ENCODE measurements around the gene ECE1.
"Not testable (repeated sequence)": the region's sequence is repeated elsewhere in the genome, so short reads cannot be mapped to it uniquely, and the experiment has no call there.

ECE1 gene

DNA sequence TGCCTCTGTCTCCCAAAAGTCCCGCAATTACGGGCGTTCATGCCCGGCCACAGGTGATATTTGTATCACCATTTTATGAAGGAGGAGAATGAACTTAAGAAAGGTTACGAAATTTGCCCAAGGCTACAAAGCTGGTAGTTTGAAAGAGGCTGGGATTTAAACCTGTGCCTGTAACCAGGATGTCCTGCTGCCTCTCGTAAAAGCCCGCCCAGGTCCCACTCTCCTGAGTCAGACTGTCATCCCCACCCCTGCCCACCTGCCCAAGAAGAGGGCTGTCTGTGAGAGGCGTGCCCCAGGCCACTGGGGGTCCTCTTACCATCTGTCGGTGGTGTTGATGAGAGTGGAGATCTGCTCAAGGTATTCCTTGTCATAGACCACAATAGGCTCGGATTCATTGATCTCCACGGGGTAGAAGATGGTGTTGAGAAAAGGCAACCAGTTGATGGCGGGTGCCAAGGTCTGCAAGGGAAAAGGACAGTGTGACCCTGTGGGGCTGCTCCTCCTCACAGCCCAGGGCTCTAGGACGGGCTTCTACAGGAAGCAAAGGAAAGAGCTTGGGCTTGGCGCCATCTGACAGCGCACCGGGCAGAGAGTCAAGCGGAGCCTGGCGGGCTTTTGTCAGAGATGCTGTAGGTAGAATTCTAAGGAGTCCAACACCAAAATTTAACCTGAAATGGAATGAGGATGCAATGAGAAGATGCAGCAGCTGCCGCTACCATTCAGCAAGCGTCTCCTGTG is 43.2 kb downstream of the ECE1 start:
- no peak for DNase-seq

DNA sequence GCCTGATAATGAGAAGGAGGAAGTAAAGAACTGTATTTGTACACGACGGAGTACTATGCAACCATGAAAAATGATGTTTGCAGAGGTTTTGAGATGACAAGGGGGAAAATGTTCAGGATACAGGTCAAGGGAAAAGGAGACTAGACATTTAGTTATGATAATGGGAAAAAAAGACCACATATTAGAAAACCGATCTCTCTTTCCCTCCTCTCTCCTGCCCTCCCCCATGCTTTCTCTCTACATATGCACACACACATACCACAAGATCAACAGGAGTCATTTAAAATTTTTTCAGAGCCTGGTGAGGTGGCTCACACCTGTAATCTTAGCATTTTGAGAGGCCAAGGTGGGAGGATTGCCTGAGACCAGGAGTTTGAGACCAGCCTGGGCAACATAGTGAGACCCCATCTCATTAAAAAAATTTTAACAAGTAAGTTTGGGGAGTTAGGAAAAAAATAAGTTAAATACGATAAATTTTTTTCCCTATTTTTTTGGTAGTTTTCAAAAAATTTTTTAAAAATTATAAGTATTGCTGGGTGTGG is 44.5 kb downstream of the ECE1 start:
- no peak for DNase-seq

DNA sequence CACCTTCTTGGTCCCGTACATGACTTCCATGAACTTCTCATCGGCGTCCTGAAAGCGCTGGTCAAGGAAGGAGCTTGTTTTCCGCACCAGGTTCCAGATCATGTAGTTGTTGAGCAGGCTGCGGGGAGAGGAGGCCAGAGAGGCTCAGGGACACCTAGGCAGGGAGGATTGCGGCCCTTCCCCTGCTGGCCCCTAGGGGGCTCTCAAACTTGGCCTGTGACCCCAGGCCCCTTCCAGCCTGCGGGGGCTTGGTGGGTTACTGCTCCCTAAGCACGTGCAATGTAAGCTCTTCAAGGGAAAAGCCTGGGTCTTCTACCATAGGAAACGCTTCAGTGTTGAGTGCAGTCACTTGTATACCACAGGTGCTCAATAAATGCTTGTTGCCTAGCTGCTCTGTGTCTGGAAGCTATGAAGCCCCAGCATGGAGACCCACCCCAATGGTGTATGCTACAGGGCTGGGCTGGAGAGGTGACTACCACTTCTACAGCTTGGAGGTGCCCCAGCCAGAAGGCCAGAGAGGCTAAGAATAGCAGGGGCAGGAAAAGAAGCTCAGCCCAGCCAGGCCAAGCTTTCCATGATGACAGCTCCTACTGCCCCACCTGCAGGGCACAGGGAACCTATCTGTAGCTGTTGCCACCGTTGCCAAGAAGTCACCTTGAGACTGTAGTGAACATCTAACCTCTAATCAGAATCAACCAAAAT is 45.1 kb downstream of the ECE1 start:
- no peak for DNase-seq

DNA sequence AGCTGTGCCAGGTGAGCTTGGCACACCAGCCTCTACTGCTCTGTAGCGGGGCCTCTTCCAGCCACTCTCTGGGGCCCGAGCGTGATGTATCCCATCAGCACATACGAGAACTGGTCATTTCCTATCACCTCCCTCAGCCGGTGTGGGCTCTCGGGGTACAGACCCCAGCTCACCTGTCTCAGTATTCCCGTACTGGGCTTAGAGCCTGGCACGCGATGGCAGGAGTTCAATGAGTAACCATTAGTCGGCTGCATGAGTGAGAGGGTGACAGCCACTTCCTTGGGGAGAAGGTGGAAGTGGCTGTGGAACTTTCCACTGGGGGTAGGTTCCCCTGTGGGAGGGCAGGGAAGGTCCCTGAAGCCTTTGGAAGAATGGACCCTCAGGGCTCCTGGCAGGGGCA is 46.1 kb downstream of the ECE1 start:
- DNase-seq, result no peak

- no peak for DNase-seq
Measured at GRCh38 chr1:21242846-21243245, 47.4 kb downstream of the ECE1 start.

GRCh38 chr1:21241771-21242581 is 48.3 kb downstream of the ECE1 start:
- DNase-seq, result no peak

DNA sequence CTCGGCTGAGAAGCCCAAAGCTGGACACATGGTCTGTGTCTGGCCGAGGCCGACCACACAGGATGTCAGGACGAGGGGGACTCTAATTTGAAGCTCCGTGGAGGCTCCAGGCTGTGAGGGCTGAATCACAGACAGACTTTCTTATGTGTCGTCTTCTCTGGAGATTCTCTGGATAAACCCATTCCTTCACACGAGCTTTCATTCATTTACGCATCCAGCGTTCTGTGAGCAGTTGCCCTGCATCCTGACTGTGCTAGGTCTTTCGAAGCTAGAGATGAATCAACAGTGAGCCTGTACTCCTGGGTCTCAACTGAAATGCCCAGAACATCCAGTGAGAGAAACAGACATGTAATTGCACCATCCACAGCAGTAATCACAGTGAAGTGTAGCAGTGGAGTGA is 49.6 kb downstream of the ECE1 start:
- no peak for DNase-seq

GRCh38 chr1:21239221-21239620 is 51.0 kb downstream of the ECE1 start:
- DNase-seq, result no peak

DNA sequence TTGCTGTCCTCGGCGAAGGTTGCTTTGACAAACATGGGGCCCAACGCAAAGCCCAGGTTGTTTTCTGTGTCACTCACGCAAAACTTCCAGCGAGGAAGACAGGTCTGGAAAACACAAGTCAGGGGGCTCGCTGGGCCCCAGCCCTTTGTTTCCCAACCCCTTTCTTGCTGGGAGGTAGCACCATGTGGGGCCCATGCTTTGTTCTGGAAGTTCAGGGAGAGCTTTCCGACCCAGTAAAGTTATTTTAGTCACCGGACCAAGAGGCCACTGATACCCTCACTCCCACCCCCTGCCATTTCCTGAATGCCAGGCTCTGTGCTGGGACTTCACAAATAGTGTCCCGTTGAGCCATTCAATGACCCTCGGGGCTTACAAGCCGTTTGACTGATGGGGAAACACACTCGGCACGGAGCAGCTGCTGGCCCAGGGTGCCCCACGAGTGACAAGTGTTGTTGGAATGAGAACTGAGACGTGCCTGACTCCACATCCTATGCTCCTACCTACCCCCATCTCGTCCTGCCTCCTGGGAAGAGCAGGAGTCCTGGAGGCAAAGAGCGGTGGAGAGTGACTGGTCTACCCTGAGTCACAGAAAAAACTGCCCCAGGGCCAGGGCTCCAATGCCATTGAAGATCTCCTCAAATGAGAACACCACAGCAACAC is 52.0 kb downstream of the ECE1 start:
- no peak for DNase-seq

GRCh38 chr1:21237446-21238088 is 52.7 kb downstream of the ECE1 start:
- no peak for DNase-seq

DNA sequence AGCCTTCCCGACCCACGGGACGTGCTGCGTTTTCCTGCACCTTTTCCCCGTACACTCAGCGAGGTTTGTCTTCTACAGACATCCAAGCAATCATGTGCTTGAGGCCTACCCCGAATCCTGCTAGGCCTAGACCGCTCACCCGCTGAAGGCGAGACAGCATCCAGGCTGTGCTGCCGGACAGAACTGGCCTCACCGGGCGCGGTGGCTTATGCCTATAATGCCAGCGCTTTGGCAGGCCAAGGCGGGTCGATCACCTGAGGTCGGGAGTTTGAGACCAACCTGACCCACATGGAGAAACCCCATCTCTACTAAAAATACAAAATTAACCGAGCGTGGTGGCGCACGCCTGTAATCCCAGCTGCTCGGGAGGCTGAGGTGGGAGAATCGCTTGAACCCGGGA is 54.1 kb downstream of the ECE1 start:
- no peak for DNase-seq

GRCh38 chr1:21234779-21235178 is 55.5 kb downstream of the ECE1 start:
- no peak for DNase-seq

GRCh38 chr1:21233490-21233889 is 56.8 kb downstream of the ECE1 start:
- no peak for DNase-seq

DNA sequence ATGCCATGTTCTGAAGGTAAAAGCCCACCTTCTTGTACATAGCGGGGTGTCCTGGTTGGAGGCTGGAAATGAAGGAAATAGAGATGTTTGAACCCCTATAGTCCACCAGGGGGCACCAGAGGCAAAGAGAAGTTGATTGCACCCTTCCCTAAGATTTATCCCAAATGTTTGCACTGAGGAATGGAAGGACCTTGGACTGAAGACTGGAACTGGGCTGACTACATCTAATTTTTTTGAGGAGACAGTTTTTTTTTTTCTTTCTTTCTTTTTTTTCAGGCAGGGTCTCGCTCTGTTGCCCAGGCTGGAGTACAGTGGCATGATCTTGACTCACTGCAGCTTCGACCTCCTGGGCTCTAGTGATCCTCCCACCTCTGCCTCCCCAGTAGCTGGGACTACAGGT is 58.2 kb downstream of the ECE1 start:
- peak; percentile 20 for DNase-seq

DNA sequence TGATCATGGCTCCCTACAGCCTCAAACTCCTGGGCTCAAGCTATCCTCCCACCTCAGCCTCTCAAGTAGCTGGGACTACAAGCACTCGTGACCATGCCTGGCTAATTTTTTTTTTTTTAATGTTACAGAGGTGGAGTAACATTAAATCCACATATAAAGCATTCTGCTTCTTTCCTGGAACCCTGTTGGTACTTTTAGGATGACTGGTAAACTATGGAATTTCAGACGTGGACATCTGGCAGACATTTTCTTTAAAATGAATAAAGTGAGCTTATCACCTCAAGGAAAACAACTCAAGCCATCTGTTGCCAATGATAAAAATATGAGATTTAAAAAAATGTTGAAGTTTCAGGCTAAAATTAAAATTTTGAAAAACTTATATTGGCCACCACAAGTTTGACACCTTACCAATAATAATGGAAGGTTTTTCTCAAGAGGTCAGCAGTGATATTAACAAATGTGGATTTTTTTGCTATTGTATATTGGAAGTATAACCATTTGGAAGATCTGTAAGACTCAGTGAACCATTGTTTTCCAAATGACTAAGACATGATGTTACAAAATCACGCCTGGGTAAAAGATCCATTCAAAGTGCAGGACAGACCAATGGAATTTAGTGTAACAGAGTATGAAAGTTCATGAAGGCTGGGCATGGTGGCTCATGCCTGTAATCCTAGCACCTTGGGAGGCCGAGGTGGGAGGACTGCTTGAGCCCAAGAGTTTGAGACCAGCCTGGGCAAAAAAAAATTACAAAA is 60.8 kb downstream of the ECE1 start:
- DNase-seq, result no peak

- DNase-seq, result not testable (repeated sequence)
Measured at GRCh38 chr1:21228224-21228623, 62.0 kb downstream of the ECE1 start.

DNA sequence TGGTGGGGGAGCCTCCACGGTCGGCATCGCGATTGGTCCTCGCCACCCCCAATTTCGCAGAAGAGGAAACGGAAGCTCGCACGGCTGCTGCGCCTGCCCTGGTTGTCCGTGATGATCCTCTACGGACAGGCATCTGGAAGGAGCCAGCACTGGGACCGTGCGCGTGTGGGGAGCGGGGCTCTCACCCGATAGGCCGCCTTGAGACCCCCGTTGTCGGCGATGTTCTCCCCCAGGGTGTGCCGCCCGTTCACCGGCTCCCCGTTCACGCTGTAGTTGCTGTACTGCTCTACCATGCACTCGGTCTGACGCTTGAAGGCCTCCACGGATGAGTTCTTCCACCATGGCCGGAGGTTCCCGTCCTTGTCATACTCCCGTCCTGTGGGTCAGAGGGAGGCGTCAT is 65.2 kb downstream of the ECE1 start:
- DNase-seq, result no peak

DNA sequence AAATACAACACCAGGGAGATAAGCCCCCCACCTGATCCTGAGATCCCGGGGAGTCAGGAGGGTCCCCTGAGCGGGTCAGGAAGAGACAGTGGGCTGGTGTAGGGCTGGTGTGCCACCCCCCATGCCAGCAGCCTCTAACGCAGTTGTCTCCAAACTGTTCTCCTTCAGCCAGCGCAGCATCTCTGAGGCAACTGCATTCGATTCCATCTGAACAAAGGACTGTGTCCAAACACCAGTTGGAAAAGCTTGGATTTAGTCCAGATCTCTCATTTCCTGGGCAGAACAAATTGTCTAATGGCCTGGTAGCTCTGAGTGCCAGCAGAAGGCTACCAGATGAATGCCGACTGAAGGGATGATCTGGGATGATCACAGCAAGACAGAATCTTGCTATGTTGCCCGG is 69.4 kb downstream of the ECE1 start:
- DNase-seq, result peak; percentile 74

GRCh38 chr1:21219674-21220073 is 70.6 kb downstream of the ECE1 start:
- no peak for DNase-seq

- no peak for DNase-seq
Measured at GRCh38 chr1:21217812-21218596, 72.3 kb downstream of the ECE1 start.

Data from DMS153 (cell line).